ENCODE data around the gene PRKAR2A. TPM values are rescaled to one million over a fixed set of nuclear protein-coding genes. Genes with fewer than 3 reads are reported as not detected.

PRKAR2A gene
- polyA plus RNA-seq, 1 experiment: 20.7 TPM

GRCh38 chr3:48700731-48701405, 146.8 kb downstream of the PRKAR2A start:
- no peak overlapping the region for H3K4me3 ChIP-seq (ENCODE audit: low read depth, low read length)
- no peak for DNase-seq (ENCODE audit: low read depth, low spot score)
- H3K27ac ChIP-seq (ENCODE audit: low read depth, low read length): no peak overlapping the region
- TF ChIP-seq, protein P1, sequence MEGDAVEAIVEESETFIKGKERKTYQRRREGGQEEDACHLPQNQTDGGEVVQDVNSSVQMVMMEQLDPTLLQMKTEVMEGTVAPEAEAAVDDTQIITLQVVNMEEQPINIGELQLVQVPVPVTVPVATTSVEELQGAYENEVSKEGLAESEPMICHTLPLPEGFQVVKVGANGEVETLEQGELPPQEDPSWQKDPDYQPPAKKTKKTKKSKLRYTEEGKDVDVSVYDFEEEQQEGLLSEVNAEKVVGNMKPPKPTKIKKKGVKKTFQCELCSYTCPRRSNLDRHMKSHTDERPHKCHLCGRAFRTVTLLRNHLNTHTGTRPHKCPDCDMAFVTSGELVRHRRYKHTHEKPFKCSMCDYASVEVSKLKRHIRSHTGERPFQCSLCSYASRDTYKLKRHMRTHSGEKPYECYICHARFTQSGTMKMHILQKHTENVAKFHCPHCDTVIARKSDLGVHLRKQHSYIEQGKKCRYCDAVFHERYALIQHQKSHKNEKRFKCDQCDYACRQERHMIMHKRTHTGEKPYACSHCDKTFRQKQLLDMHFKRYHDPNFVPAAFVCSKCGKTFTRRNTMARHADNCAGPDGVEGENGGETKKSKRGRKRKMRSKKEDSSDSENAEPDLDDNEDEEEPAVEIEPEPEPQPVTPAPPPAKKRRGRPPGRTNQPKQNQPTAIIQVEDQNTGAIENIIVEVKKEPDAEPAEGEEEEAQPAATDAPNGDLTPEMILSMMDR (IDR thresholded peaks at IDR 0.05; ENCODE audit: low read depth, low read length): no peak
- no peaks in the 10 kb centered on the region for H3K9me3 ChIP-seq (ENCODE audit: control insufficient read depth, insufficient read depth, low read length)
- CTCF ChIA-PET: no interaction called here
- POLR2A ChIA-PET: no interaction called here
- H3K27me3 ChIP-seq (ENCODE audit: control insufficient read depth, insufficient read depth, low read length): no peaks in the 10 kb centered on the region

- POLR2A ChIA-PET: no interaction called here
- CTCF ChIA-PET: interaction anchor here (1.0 to 1.7 kb wide), 2 partner anchors 8 to 41 kb away, joined by 3 to 6 read pairs; no protein-coding TSS in a partner anchor
- no peak overlapping the region for H3K4me3 ChIP-seq (ENCODE audit: low read depth, low read length)
- H3K27ac ChIP-seq (ENCODE audit: low read depth, low read length): no peak overlapping the region
- DNase-seq (ENCODE audit: low read depth, low spot score): no peak
- no peaks in the 10 kb centered on the region for H3K27me3 ChIP-seq (ENCODE audit: control insufficient read depth, insufficient read depth, low read length)
- TF ChIP-seq, protein P1 (IDR thresholded peaks at IDR 0.05; ENCODE audit: low read depth, low read length): no peak
- H3K9me3 ChIP-seq (ENCODE audit: control insufficient read depth, insufficient read depth, low read length): no peaks in the 10 kb centered on the region
Measured at GRCh38 chr3:48698891-48699290, 148.8 kb downstream of the PRKAR2A start.

DNA sequence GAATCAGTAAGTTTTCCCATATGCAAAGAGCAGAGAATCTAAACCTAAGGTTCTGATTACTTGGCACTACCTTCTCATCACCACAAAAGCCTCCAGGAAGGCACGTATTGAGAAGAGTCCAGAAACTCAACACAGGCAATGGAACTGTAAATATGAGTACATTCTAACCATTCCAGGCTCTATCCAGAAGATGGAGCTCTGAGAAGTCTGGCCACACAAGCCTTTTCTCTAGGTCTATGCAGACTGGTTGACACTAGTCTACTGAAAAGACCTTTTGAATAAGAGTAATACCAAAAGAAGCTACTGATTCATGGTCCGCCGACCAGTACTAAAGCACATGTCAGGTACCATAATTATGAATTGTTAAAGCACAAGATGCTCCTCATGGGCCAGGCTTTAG, 149.7 kb downstream of the PRKAR2A start:
- DNase-seq (ENCODE audit: low read depth, low spot score): no peak
- Histone ChIP-seq H3K27me3 (ENCODE audit: control insufficient read depth, insufficient read depth, low read length) (no peaks in the 10 kb centered on the region), H3K9me3 (ENCODE audit: control insufficient read depth, insufficient read depth, low read length) (no peaks in the 10 kb centered on the region), H3K4me3 (ENCODE audit: low read depth, low read length) (no peak overlapping the region), H3K27ac (ENCODE audit: low read depth, low read length) (no peak overlapping the region)
- TF ChIP-seq, protein P1 (IDR thresholded peaks at IDR 0.05; ENCODE audit: low read depth, low read length): no peak
- ChIA-PET CTCF (interaction anchor here (0.7 to 1.7 kb wide), 4 partner anchors 9 to 42 kb away, joined by 3 to 8 read pairs (median 4); no protein-coding TSS in a partner anchor), POLR2A (interaction anchor here (1.0 kb wide), 1 partner anchor 9 kb away, joined by 3 read pairs; no protein-coding TSS in a partner anchor)

GRCh38 chr3:48696601-48697000, 151.1 kb downstream of the PRKAR2A start:
- DNase-seq (ENCODE audit: low read depth, low spot score): no peak
- H3K27me3 ChIP-seq (ENCODE audit: control insufficient read depth, insufficient read depth, low read length): no peaks in the 10 kb centered on the region
- POLR2A ChIA-PET: interaction anchor here (0.5 to 0.7 kb wide), 2 partner anchors 95 to 243 kb away, joined by 3 to 5 read pairs; no protein-coding TSS in a partner anchor
- TF ChIP-seq, protein P1 (IDR thresholded peaks at IDR 0.05; ENCODE audit: low read depth, low read length): no peak
- H3K4me3 ChIP-seq (ENCODE audit: low read depth, low read length): no peak overlapping the region
- no peaks in the 10 kb centered on the region for H3K9me3 ChIP-seq (ENCODE audit: control insufficient read depth, insufficient read depth, low read length)
- H3K27ac ChIP-seq (ENCODE audit: low read depth, low read length): no peak overlapping the region
- CTCF ChIA-PET: interaction anchor here (0.6 kb wide), 1 partner anchor 49 kb away, joined by 11 read pairs; no protein-coding TSS in a partner anchor

Other genes with a start within 250 kb of the PRKAR2A start
- 379 and 468 TPM in 2 replicates for gene UQCRC1, start 238.2 kb downstream of the PRKAR2A start, polyA plus RNA-seq (2011; rRNA removed)
- not detected in 2 replicates for gene TMEM89, start 226.1 kb downstream of the PRKAR2A start, polyA plus RNA-seq (2011; rRNA removed)
- 22.2 and 23.1 TPM in 2 replicates for gene SLC26A6, start 212.4 kb downstream of the PRKAR2A start, polyA plus RNA-seq (2011; rRNA removed)
- gene CELSR3, start 185.0 kb downstream of the PRKAR2A start, polyA plus RNA-seq (2011; rRNA removed): 0.55 and 0.73 TPM in 2 replicates
- gene NCKIPSD, start 162.0 kb downstream of the PRKAR2A start, polyA plus RNA-seq (2011; rRNA removed): 25.4 and 36.3 TPM in 2 replicates
- 110 and 115 TPM in 2 replicates for gene IP6K2, start 130.7 kb downstream of the PRKAR2A start, polyA plus RNA-seq (2011; rRNA removed)
- 26.6 and 30.0 TPM in 2 replicates for gene SLC25A20, start 51.0 kb upstream of the PRKAR2A start, polyA plus RNA-seq (2011; rRNA removed)
- 77.2 and 77.5 TPM in 2 replicates for gene ARIH2, start 71.0 kb upstream of the PRKAR2A start, polyA plus RNA-seq (2011; rRNA removed)
- gene P4HTM, start 142.4 kb upstream of the PRKAR2A start, polyA plus RNA-seq (2011; rRNA removed): 18.2 and 22.5 TPM in 2 replicates
- gene WDR6, start 159.5 kb upstream of the PRKAR2A start, polyA plus RNA-seq (2011; rRNA removed): 101 and 117 TPM in 2 replicates
- 42.4 and 55.6 TPM in 2 replicates for gene DALRD3, start 170.7 kb upstream of the PRKAR2A start, polyA plus RNA-seq (2011; rRNA removed)
- 47.0 and 69.2 TPM in 2 replicates for gene NDUFAF3, start 174.2 kb upstream of the PRKAR2A start, polyA plus RNA-seq (2011; rRNA removed)
- 268 and 284 TPM in 2 replicates for gene IMPDH2, start 181.5 kb upstream of the PRKAR2A start, polyA plus RNA-seq (2011; rRNA removed)
- 68.6 and 69.7 TPM in 2 replicates for gene QRICH1, start 246.2 kb upstream of the PRKAR2A start, polyA plus RNA-seq (2011; rRNA removed)